GM12875 (cell line): ENCODE data around the gene DECR2.

Source experiments
- H3K4me3 ChIP-seq: one replicate; pipeline ENCODE4 v1.5.1; 2011; ENCODE audit warnings: low read depth, low read length, control low read depth
- CTCF ChIP-seq: IDR thresholded peaks from 2 replicates; pipeline ENCODE4 v1.5.1; 2011; ENCODE audit warnings: low read depth, mild to moderate bottlenecking, control low read depth, inconsistent platforms, low read length, moderate library complexity, borderline replicate concordance; ENCODE audit not compliant: insufficient read depth

The DECR2 gene

GRCh38 chr16:373020-373598 is 28.6 kb upstream of the DECR2 start:
- no peak for TF ChIP-seq CTCF
- H3K4me3 ChIP-seq, result no peak overlapping the region

GRCh38 chr16:373848-374615 is 27.7 kb upstream of the DECR2 start:
- H3K4me3 ChIP-seq, result no peak overlapping the region
- TF ChIP-seq CTCF, result no peak

GRCh38 chr16:374616-374926 is 27.1 kb upstream of the DECR2 start:
- TF ChIP-seq CTCF, result no peak
- H3K4me3 ChIP-seq, result no peak overlapping the region

- H3K4me3 ChIP-seq, result no peak overlapping the region
- no peak for TF ChIP-seq CTCF
Observed at GRCh38 chr16:375212-375611, 26.5 kb upstream of the DECR2 start.

- TF ChIP-seq CTCF, result no peak
- H3K4me3 ChIP-seq, result no peak overlapping the region
Observed at GRCh38 chr16:375927-376816, 25.5 kb upstream of the DECR2 start.

GRCh38 chr16:376817-377418 is 24.8 kb upstream of the DECR2 start:
- no peak overlapping the region for H3K4me3 ChIP-seq
- no peak for TF ChIP-seq CTCF
